Mesendoderm (in vitro differentiated cells): ENCODE results near the gene BCL2.

Experiments
- DNase-seq: peaks from one replicate; pipeline ENCODE4 v3.0.0; 2013
- H2AK5ac ChIP-seq: 2 replicates; pipeline ENCODE4 v1.6.1; 2013; ENCODE audit warnings: low read length, inconsistent platforms
- H2BK120ac ChIP-seq: 2 replicates; pipeline ENCODE4 v1.6.1; 2013; ENCODE audit warnings: low read depth, mild to moderate bottlenecking, low read length, moderate library complexity, mixed read lengths
- H2BK15ac ChIP-seq: replicated peaks from 2 replicates; pipeline ENCODE4 v1.6.1; 2013; ENCODE audit warnings: low read depth, mild to moderate bottlenecking, moderate library complexity
- H2BK5ac ChIP-seq: 2 replicates; pipeline ENCODE4 v1.6.1; 2013; ENCODE audit warnings: low read length, inconsistent platforms
- H3K18ac ChIP-seq: 2 replicates; pipeline ENCODE4 v1.6.1; 2013; ENCODE audit warnings: mild to moderate bottlenecking, low read length, mixed read lengths
- H3K23ac ChIP-seq: one replicate; pipeline ENCODE4 v1.6.1; 2013; ENCODE audit warnings: low read length
- H3K27ac ChIP-seq: 2 replicates; pipeline ENCODE4 v1.5.1; 2013; ENCODE audit warnings: low read depth, mild to moderate bottlenecking, inconsistent platforms, low read length, moderate library complexity
- H3K27me3 ChIP-seq: 2 replicates; pipeline ENCODE4 v1.6.1; 2013; ENCODE audit warnings: low read length, control low read depth, mild to moderate bottlenecking, inconsistent platforms; ENCODE audit not compliant: insufficient read depth, poor library complexity
- H3K36me3 ChIP-seq: 2 replicates; pipeline ENCODE4 v1.6.1; 2013; ENCODE audit warnings: low read length, inconsistent platforms; ENCODE audit not compliant: control insufficient read depth, insufficient read depth
- H3K4ac ChIP-seq: one replicate; pipeline ENCODE4 v1.6.1; 2013; ENCODE audit warnings: low read depth, mild to moderate bottlenecking, low read length, moderate library complexity
- H3K4me1 ChIP-seq: 2 replicates; pipeline ENCODE4 v1.6.1; 2013; ENCODE audit warnings: low read depth, low read length, inconsistent platforms; ENCODE audit not compliant: control insufficient read depth
- H3K4me2 ChIP-seq: 2 replicates; pipeline ENCODE4 v1.6.1; 2013; ENCODE audit warnings: low read length
- H3K4me3 ChIP-seq: 2 replicates; pipeline ENCODE4 v1.5.1; 2013; ENCODE audit warnings: mild to moderate bottlenecking, low read length
- H3K56ac ChIP-seq: one replicate; pipeline ENCODE4 v1.6.1; 2013; ENCODE audit warnings: low read length
- H3K79me1 ChIP-seq: 2 replicates; pipeline ENCODE4 v1.6.1; 2013; ENCODE audit warnings: low read length, inconsistent platforms
- H3K79me2 ChIP-seq: 2 replicates; pipeline ENCODE4 v1.6.1; 2013; ENCODE audit warnings: mild to moderate bottlenecking, low read length; ENCODE audit not compliant: control insufficient read depth, insufficient read depth
- H3K9ac ChIP-seq: 2 replicates; pipeline ENCODE4 v1.6.1; 2013; ENCODE audit warnings: low read length, inconsistent platforms
- H4K5ac ChIP-seq: one replicate; pipeline ENCODE4 v1.6.1; 2013; ENCODE audit warnings: low read length
- H4K8ac ChIP-seq: one replicate; pipeline ENCODE4 v1.6.1; 2013; ENCODE audit warnings: low read depth, mild to moderate bottlenecking, control low read depth, low read length, moderate library complexity
- whole genome bisulfite sequencing: extraction: QIAGEN DNeasy Blood & Tissue Kit; methylation state at CpG from one replicate; pipeline ENCODE4 v1.1.7; 2013; ENCODE audit warnings: low lambda C conversion rate, missing lambda C conversion rate; ENCODE audit not compliant: insufficient coverage; ENCODE audit errors: extremely low coverage; 5-methylcytosine and 5-hydroxymethylcytosine counted together

BCL2 gene

DNA sequence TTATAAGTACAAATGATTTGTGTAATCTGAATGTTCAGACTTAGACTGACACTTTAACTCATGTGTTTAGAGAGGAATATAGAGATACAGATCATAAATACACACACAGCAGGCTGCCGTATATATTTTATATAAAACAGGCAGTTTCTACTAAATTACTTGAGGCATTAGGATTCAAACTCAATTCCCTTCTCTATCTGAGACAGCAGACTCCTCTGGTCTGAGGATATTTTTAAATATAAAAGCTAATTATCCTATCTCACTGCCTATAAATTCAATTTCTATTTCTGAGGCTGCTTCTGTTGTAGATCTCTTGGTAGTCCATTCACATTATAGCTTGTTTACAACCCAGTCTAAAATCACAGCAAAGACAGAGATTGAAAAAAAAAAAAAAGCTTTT lies 46.9 kb downstream of the BCL2 start:
- no peak overlapping the region for H2BK15ac ChIP-seq
- no peak overlapping the region for H2BK5ac ChIP-seq
- H4K8ac ChIP-seq, result no peak overlapping the region
- H4K5ac ChIP-seq, result no peak overlapping the region
- H3K23ac ChIP-seq, result no peak overlapping the region
- H3K4me2 ChIP-seq, result no peak overlapping the region
- no peaks in the 10 kb centered on the region for H3K79me1 ChIP-seq
- DNase-seq, result no peak
- no peak overlapping the region for H3K9ac ChIP-seq
- no peaks in the 10 kb centered on the region for H3K4me1 ChIP-seq
- no peak overlapping the region for H2AK5ac ChIP-seq
- no peak overlapping the region for H3K4me3 ChIP-seq
- WGBS, result no CpG with 5 or more reads among the region's 1 CpG
- no peaks in the 10 kb centered on the region for H3K27me3 ChIP-seq
- H3K36me3 ChIP-seq, result no peaks in the 10 kb centered on the region
- H3K27ac ChIP-seq, result no peak overlapping the region
- H3K56ac ChIP-seq, result no peak overlapping the region
- no peaks in the 10 kb centered on the region for H3K79me2 ChIP-seq
- no peak overlapping the region for H3K18ac ChIP-seq
- H3K4ac ChIP-seq, result no peak overlapping the region
- no peak overlapping the region for H2BK120ac ChIP-seq

DNA sequence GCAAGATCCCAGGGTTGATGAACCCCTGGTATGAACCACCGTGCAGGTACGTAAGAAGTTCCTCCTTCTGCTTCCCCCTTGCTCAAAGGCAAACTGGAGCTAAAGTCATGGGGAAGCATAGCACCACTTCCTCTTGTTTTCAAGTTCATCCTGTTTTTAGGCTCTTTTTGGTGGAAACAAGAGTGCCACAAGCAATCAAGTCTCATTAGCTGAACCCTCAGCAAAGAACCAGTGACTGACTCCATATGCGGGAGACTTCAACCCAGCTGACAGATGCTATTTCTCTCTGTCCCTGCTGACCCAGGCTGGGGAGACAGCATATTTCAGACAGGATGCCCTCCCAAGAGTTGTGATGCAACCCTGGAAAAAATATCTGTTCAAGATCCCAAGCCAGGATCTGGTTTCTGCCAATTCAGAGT lies 47.7 kb downstream of the BCL2 start:
- no peak overlapping the region for H3K4ac ChIP-seq

GRCh38 chr18:63271148-63271547 lies 48.4 kb downstream of the BCL2 start:
- Histone ChIP-seq H3K9ac (no peak overlapping the region), H2AK5ac (no peak overlapping the region), H3K27ac (no peak overlapping the region), H2BK15ac (no peak overlapping the region), H3K4me2 (no peak overlapping the region), H4K8ac (no peak overlapping the region), H3K79me2 (no peaks in the 10 kb centered on the region), H4K5ac (no peak overlapping the region), H2BK120ac (no peak overlapping the region), H3K56ac (no peak overlapping the region), H3K18ac (no peak overlapping the region), H3K4ac (no peak overlapping the region), H3K79me1 (no peaks in the 10 kb centered on the region), H3K36me3 (no peaks in the 10 kb centered on the region), H3K4me3 (no peak overlapping the region), H2BK5ac (no peak overlapping the region), H3K27me3 (no peaks in the 10 kb centered on the region), H3K4me1 (no peaks in the 10 kb centered on the region), H3K23ac (no peak overlapping the region)
- no CpG with 5 or more reads among the region's 4 CpGs for WGBS
- DNase-seq, result no peak

More for the DNA sequence above, 47.7 kb downstream of the BCL2 start:
- no peak overlapping the region for H3K4me3 ChIP-seq
- no peak overlapping the region for H3K27ac ChIP-seq
- no peak overlapping the region for H3K9ac ChIP-seq
- no peaks in the 10 kb centered on the region for H3K36me3 ChIP-seq
- no peak overlapping the region for H3K56ac ChIP-seq
- no peaks in the 10 kb centered on the region for H3K79me1 ChIP-seq
- no peak overlapping the region for H3K23ac ChIP-seq
- DNase-seq, result no peak
- no CpG with 5 or more reads among the region's 3 CpGs for WGBS
- no peak overlapping the region for H2BK15ac ChIP-seq
- no peak overlapping the region for H4K8ac ChIP-seq
- no peak overlapping the region for H3K4me2 ChIP-seq
- H3K4me1 ChIP-seq, result no peaks in the 10 kb centered on the region
- no peak overlapping the region for H4K5ac ChIP-seq
- H3K79me2 ChIP-seq, result no peaks in the 10 kb centered on the region
- no peak overlapping the region for H2BK120ac ChIP-seq
- H2BK5ac ChIP-seq, result no peak overlapping the region
- no peak overlapping the region for H3K18ac ChIP-seq
- H3K27me3 ChIP-seq, result no peaks in the 10 kb centered on the region
- H2AK5ac ChIP-seq, result no peak overlapping the region

DNA sequence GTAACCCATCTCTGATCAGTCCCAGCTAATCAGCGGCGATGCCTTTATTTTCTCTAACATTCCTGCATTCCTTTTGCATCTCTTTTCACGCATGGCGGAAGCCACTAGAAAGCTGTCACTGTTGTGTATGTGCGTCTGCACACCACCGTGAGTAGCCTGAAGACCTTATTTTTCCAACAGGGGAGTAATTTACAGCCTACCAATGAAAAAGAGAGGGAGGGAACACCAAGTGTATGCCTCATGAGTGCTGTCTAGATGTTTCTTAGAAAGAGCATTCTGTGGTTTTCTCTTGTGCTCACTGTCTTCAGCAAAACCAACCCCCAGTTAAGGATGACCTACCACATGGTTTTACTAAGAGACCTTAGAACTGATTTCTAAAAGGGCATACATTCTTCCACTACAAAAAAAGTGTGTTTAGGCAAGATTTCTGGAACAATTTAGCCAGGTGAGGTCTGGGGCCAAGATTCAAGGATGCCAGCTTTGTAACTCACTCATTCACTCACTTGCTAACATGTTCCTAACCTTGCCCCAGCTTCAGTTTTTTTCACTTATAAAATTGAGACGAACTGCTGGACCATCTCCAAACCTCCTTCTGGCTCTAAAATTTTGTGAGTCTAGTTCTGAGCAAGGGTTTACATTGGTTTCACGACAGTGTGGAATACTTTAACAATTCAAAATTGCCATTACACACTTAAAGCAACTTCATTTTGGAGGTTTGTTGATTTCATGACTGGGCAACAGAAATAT lies 51.4 kb downstream of the BCL2 start:
- no peak overlapping the region for H3K4me3 ChIP-seq
- WGBS, result no CpG with 5 or more reads among the region's 8 CpGs
- H3K4me1 ChIP-seq, result no peaks in the 10 kb centered on the region
- no peak overlapping the region for H3K27ac ChIP-seq
- no peaks in the 10 kb centered on the region for H3K27me3 ChIP-seq
- no peak overlapping the region for H4K5ac ChIP-seq
- H3K36me3 ChIP-seq, result no peaks in the 10 kb centered on the region
- H2BK120ac ChIP-seq, result no peak overlapping the region
- no peaks in the 10 kb centered on the region for H3K79me1 ChIP-seq
- no peak overlapping the region for H3K4ac ChIP-seq
- no peak overlapping the region for H3K4me2 ChIP-seq
- no peak for DNase-seq
- H3K79me2 ChIP-seq, result no peaks in the 10 kb centered on the region
- no peak overlapping the region for H2AK5ac ChIP-seq
- no peak overlapping the region for H2BK5ac ChIP-seq
- no peak overlapping the region for H2BK15ac ChIP-seq
- H3K18ac ChIP-seq, result no peak overlapping the region
- no peak overlapping the region for H3K56ac ChIP-seq
- no peak overlapping the region for H3K9ac ChIP-seq
- no peak overlapping the region for H4K8ac ChIP-seq
- no peak overlapping the region for H3K23ac ChIP-seq

GRCh38 chr18:63266888-63267790 lies 52.4 kb downstream of the BCL2 start:
- no peak overlapping the region for H4K5ac ChIP-seq
- no peak overlapping the region for H2AK5ac ChIP-seq
- no peak overlapping the region for H3K4me3 ChIP-seq
- no peak overlapping the region for H3K4ac ChIP-seq
- H3K79me1 ChIP-seq, result no peaks in the 10 kb centered on the region
- H3K4me1 ChIP-seq, result no peaks in the 10 kb centered on the region
- H3K4me2 ChIP-seq, result no peak overlapping the region
- H4K8ac ChIP-seq, result no peak overlapping the region
- H2BK5ac ChIP-seq, result no peak overlapping the region
- no peak overlapping the region for H3K56ac ChIP-seq
- H2BK120ac ChIP-seq, result no peak overlapping the region
- H3K36me3 ChIP-seq, result no peaks in the 10 kb centered on the region
- H3K79me2 ChIP-seq, result no peaks in the 10 kb centered on the region
- H3K9ac ChIP-seq, result no peak overlapping the region
- H3K18ac ChIP-seq, result no peak overlapping the region
- no CpG with 5 or more reads among the region's 8 CpGs for WGBS
- H2BK15ac ChIP-seq, result no peak overlapping the region
- DNase-seq, result no peak
- H3K23ac ChIP-seq, result no peak overlapping the region
- H3K27ac ChIP-seq, result no peak overlapping the region
- no peaks in the 10 kb centered on the region for H3K27me3 ChIP-seq
